Activated CD8-positive, alpha-beta memory T cell treated with anti-CD3 and anti-CD28 coated beads for 24 hours (primary cell): ENCODE results near the gene TXNDC16.
"Not testable (repeated sequence)": the region's sequence is repeated elsewhere in the genome, so short reads cannot be mapped to it uniquely, and the experiment has no call there.

ENCODE experiments used
- DNase-seq: peaks from one replicate; pipeline ENCODE4 v3.0.0-alpha.2; 2020

TXNDC16 gene

GRCh38 chr14:52552063-52552988 is at the start of gene TXNDC16, which contains the start of gene GPR137C:
TSS of gene TXNDC16 (minus strand) at chr14:52552505. CDS start at chr14:52543557, 8,948 bp downstream.
TSS of gene GPR137C (plus strand) at chr14:52552836. CDS start at chr14:52553148, 312 bp downstream.
- DNase-seq, result peak; percentile 98

- DNase-seq, result no peak
Measured at GRCh38 chr14:52599974-52600373, 47.7 kb upstream of the TXNDC16 start.

GRCh38 chr14:52598568-52598967 is 46.3 kb upstream of the TXNDC16 start:
- DNase-seq, result no peak

- no peak for DNase-seq
Measured at GRCh38 chr14:52596861-52597260, 44.6 kb upstream of the TXNDC16 start.

GRCh38 chr14:52596320-52596719 is 44.0 kb upstream of the TXNDC16 start:
- DNase-seq, result no peak

GRCh38 chr14:52590318-52590717 is 38.0 kb upstream of the TXNDC16 start:
- DNase-seq, result no peak

- DNase-seq, result no peak
Measured at GRCh38 chr14:52589646-52590045, 37.3 kb upstream of the TXNDC16 start.

GRCh38 chr14:52583544-52583943 is 31.2 kb upstream of the TXNDC16 start:
- DNase-seq, result no peak

GRCh38 chr14:52575858-52576257 is 23.6 kb upstream of the TXNDC16 start:
- DNase-seq, result no peak

GRCh38 chr14:52568454-52568853 is 16.1 kb upstream of the TXNDC16 start:
- DNase-seq, result not testable (repeated sequence)

GRCh38 chr14:52563120-52563519 is 10.8 kb upstream of the TXNDC16 start:
- DNase-seq, result no peak

- no peak for DNase-seq
Measured at GRCh38 chr14:52558688-52559087, 6.4 kb upstream of the TXNDC16 start.

GRCh38 chr14:52553671-52554575 is 1.6 kb upstream of the TXNDC16 start:
- DNase-seq, result peak; percentile 87

- peak; percentile 72 for DNase-seq
Measured at GRCh38 chr14:52553002-52553670, 831 bp upstream of the TXNDC16 start.

GRCh38 chr14:52551696-52552062 is 626 bp downstream of the TXNDC16 start:
- no peak for DNase-seq

- DNase-seq, result no peak
Measured at GRCh38 chr14:52551205-52551604, 1.1 kb downstream of the TXNDC16 start.

GRCh38 chr14:52550661-52551060 is 1.6 kb downstream of the TXNDC16 start:
- no peak for DNase-seq

- no peak for DNase-seq
Measured at GRCh38 chr14:52547526-52547925, 4.8 kb downstream of the TXNDC16 start.

GRCh38 chr14:52547027-52547426 is 5.3 kb downstream of the TXNDC16 start:
- no peak for DNase-seq

- DNase-seq, result no peak
Measured at GRCh38 chr14:52546318-52546670, 6.0 kb downstream of the TXNDC16 start.

- no peak for DNase-seq
Measured at GRCh38 chr14:52545584-52546317, 6.6 kb downstream of the TXNDC16 start.

GRCh38 chr14:52538623-52539022 is 13.7 kb downstream of the TXNDC16 start:
- no peak for DNase-seq
